ENCODE data around the gene CREB1.

Gene CREB1

GRCh38 chr2:207503234-207503633 lies 26.5 kb upstream of the CREB1 start:
- peak in 1 of 56 donors; percentile 11 for DNase-seq

- peak in 5 of 56 donors; percentile 5 to 21 (median 7) for DNase-seq
Measured at GRCh38 chr2:207504513-207505170, 25.1 kb upstream of the CREB1 start.

GRCh38 chr2:207505171-207505570 lies 24.6 kb upstream of the CREB1 start:
- DNase-seq = no peak

GRCh38 chr2:207505728-207506127 lies 24.0 kb upstream of the CREB1 start:
- peak in 7 of 56 donors; percentile 6 to 28 (median 20) for DNase-seq

- DNase-seq = no peak
Measured at GRCh38 chr2:207506426-207506825, 23.3 kb upstream of the CREB1 start.

GRCh38 chr2:207510148-207510547 lies 19.6 kb upstream of the CREB1 start:
- no peak for DNase-seq

- no peak for DNase-seq
Measured at GRCh38 chr2:207511851-207512250, 17.9 kb upstream of the CREB1 start.

- DNase-seq = no peak
Measured at GRCh38 chr2:207512356-207512755, 17.4 kb upstream of the CREB1 start.

GRCh38 chr2:207513551-207514257 lies 16.1 kb upstream of the CREB1 start:
- DNase-seq = no peak

GRCh38 chr2:207514451-207514850 lies 15.3 kb upstream of the CREB1 start:
- DNase-seq = no peak

- DNase-seq = no peak
Measured at GRCh38 chr2:207515671-207516070, 14.1 kb upstream of the CREB1 start.

- DNase-seq = no peak
Measured at GRCh38 chr2:207516206-207516605, 13.6 kb upstream of the CREB1 start.

GRCh38 chr2:207523005-207523404 lies 6.8 kb upstream of the CREB1 start:
- no peak for DNase-seq

- DNase-seq = no peak
Measured at GRCh38 chr2:207525296-207525695, 4.5 kb upstream of the CREB1 start.

GRCh38 chr2:207528980-207529329 lies 807 bp upstream of the CREB1 start:
- peak in 8 of 56 donors; percentile 24 to 54 (median 44) for DNase-seq

- peak in 40 of 56 donors; percentile 3 to 55 (median 22) for DNase-seq
Measured at GRCh38 chr2:207530160-207531031, 634 bp downstream of the CREB1 start.

- no peak for DNase-seq
Measured at GRCh38 chr2:207531032-207531952, 1.5 kb downstream of the CREB1 start.

- no peak for DNase-seq
Measured at GRCh38 chr2:207532676-207533075, 2.9 kb downstream of the CREB1 start.

- DNase-seq = no peak
Measured at GRCh38 chr2:207533461-207534008, 3.8 kb downstream of the CREB1 start.

GRCh38 chr2:207534417-207534816 lies 4.7 kb downstream of the CREB1 start:
- no peak for DNase-seq

- no peak for DNase-seq
Measured at GRCh38 chr2:207539470-207539869, 9.7 kb downstream of the CREB1 start.
